Measurements from ENCODE around the gene GYS1.
A peak's percentile ranks its signal among the peaks of the same experiment; 100 is the strongest.

GYS1 gene

GRCh38 chr19:48988286-48988685, 4.8 kb downstream of the GYS1 start:
- no peaks in the 10 kb centered on the region for H3K27me3 Mint-ChIP-seq
- H3K36me3 Mint-ChIP-seq (ENCODE audit: low read depth), result peaks cover 89% of the 10 kb centered on the region
- no peak overlapping the region for H3K27ac Mint-ChIP-seq
- no peak overlapping the region for H3K4me3 Mint-ChIP-seq
- H3K4me1 Mint-ChIP-seq (ENCODE audit: low read depth), result peaks cover 35% of the 10 kb centered on the region
- intact Hi-C loops (cut with micrococcal nuclease), result no loop called here
- no peaks in the 10 kb centered on the region for H3K9me3 Mint-ChIP-seq

DNA sequence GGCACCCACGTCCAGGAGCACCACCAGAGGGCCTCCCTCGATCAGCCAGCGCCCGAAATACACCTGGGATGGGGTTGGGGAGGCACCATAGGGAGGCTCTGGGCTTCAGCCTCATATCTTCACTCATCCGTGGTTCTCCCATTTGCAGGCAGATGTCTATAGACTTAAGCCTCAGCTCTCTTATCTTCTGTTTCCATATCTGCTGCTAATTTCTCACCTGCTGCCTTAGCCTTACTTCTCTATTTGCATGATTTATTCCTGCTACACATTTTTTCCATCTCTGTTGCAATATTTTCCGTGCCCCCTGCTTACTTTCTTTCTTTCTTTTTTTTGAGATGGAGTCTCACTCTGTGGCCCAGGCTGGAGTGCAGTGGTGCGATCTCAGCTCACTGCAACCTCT, 5.8 kb downstream of the GYS1 start:
- no peak overlapping the region for H3K27ac Mint-ChIP-seq
- H3K4me1 Mint-ChIP-seq (ENCODE audit: low read depth), result peaks cover 28% of the 10 kb centered on the region

DNA sequence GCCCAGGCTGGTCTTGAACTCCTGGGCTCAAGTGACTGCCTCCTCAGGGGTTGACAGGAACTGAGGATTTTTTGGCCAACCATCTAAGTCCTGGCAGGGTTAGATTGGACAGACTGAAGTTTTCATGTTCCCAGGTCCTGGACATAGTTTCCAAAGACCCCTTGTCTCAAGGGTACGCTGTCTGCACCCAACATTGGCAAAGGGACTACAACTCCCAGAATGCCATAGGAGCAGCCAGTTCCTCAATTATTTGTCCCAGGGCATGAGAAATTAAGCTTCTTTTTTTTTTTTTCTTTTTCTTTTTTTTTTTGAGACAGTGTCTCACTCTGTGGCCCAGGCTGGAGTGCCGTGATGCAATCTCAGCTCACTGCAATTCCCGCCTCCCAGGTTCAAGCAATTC, 6.9 kb downstream of the GYS1 start:
- Mint-ChIP-seq H3K4me1 (ENCODE audit: low read depth) (peaks cover 17% of the 10 kb centered on the region), H3K9me3 (no peaks in the 10 kb centered on the region), H3K4me3 (no peak overlapping the region), H3K27me3 (no peaks in the 10 kb centered on the region), H3K36me3 (ENCODE audit: low read depth) (peaks cover 91% of the 10 kb centered on the region), H3K27ac (no peak overlapping the region)
- intact Hi-C loops (cut with micrococcal nuclease), result no loop called here

More for the DNA sequence above, 5.8 kb downstream of the GYS1 start:
- Mint-ChIP-seq H3K36me3 (ENCODE audit: low read depth) (peaks cover 89% of the 10 kb centered on the region), H3K9me3 (no peaks in the 10 kb centered on the region), H3K27me3 (no peaks in the 10 kb centered on the region), H3K4me3 (no peak overlapping the region)
- intact Hi-C loops (cut with micrococcal nuclease), result no loop called here

GRCh38 chr19:48985711-48986110, 7.4 kb downstream of the GYS1 start:
- Mint-ChIP-seq H3K36me3 (ENCODE audit: low read depth) (peaks cover 91% of the 10 kb centered on the region), H3K4me1 (ENCODE audit: low read depth) (peaks cover 12% of the 10 kb centered on the region), H3K9me3 (no peaks in the 10 kb centered on the region), H3K27me3 (no peaks in the 10 kb centered on the region), H3K4me3 (no peak overlapping the region), H3K27ac (no peak overlapping the region)
- intact Hi-C loops (cut with micrococcal nuclease), result no loop called here

DNA sequence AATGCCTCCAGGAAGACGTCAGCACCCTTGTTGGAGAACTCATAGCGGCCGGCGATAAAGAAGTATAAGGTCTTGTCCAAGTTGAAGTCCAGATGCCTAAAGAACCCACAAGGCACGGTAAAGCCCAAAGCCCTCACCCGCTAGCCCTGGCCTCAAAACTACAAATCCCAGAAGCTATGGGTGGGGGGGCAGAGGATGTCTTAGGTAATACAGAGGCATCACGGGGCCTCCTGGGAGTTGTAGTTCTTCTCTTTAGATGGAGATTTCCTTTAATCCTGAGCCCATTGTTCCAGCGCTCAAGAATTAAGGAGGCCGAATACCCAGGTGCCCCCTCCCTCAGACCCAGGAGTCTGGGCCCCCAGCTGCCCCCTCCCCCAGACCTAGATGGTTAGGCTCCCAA, 10.8 kb downstream of the GYS1 start:
- peaks cover 1% of the 10 kb centered on the region for H3K4me1 Mint-ChIP-seq (ENCODE audit: low read depth)
- no peaks in the 10 kb centered on the region for H3K9me3 Mint-ChIP-seq
- peaks cover 89% of the 10 kb centered on the region for H3K36me3 Mint-ChIP-seq (ENCODE audit: low read depth)
- H3K4me3 Mint-ChIP-seq, result no peak overlapping the region
- intact Hi-C loops (cut with micrococcal nuclease), result no loop called here
- H3K27me3 Mint-ChIP-seq, result no peaks in the 10 kb centered on the region
- no peak overlapping the region for H3K27ac Mint-ChIP-seq

DNA sequence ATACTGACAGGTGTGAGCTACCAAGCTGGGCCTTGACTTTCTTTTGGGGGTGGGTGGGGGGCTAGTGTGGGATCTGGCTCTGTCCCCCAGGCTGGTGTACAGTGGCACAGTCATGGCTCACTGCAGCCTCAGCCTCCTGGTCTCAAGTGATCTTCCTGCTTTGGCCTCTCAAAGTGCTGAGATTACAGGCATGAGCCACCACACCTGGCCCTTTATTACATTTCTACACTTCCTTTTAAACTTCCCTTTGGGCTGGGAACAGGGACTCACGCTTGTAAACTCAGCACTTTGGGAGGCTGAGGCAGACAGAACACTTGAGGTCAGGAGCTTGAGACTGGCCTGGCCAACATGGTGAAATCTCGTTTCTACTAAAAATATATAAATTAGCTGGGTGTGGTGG, 16.0 kb downstream of the GYS1 start:
- Mint-ChIP-seq H3K27ac (no peak overlapping the region), H3K36me3 (ENCODE audit: low read depth) (peaks cover 88% of the 10 kb centered on the region), H3K4me3 (no peak overlapping the region), H3K27me3 (no peaks in the 10 kb centered on the region), H3K9me3 (peaks cover 8% of the 10 kb centered on the region), H3K4me1 (ENCODE audit: low read depth) (peaks cover 5% of the 10 kb centered on the region)
- intact Hi-C loops (cut with micrococcal nuclease), result no loop called here

- no peak overlapping the region for H3K27ac Mint-ChIP-seq
- intact Hi-C loops (cut with micrococcal nuclease), result no loop called here
- H3K36me3 Mint-ChIP-seq (ENCODE audit: low read depth), result peaks cover 85% of the 10 kb centered on the region
- H3K4me1 Mint-ChIP-seq (ENCODE audit: low read depth), result peaks cover 5% of the 10 kb centered on the region
- no peaks in the 10 kb centered on the region for H3K27me3 Mint-ChIP-seq
- H3K4me3 Mint-ChIP-seq, result no peak overlapping the region
- H3K9me3 Mint-ChIP-seq, result peaks cover 8% of the 10 kb centered on the region
Measured at GRCh38 chr19:48975947-48976847, 16.9 kb downstream of the GYS1 start.

DNA sequence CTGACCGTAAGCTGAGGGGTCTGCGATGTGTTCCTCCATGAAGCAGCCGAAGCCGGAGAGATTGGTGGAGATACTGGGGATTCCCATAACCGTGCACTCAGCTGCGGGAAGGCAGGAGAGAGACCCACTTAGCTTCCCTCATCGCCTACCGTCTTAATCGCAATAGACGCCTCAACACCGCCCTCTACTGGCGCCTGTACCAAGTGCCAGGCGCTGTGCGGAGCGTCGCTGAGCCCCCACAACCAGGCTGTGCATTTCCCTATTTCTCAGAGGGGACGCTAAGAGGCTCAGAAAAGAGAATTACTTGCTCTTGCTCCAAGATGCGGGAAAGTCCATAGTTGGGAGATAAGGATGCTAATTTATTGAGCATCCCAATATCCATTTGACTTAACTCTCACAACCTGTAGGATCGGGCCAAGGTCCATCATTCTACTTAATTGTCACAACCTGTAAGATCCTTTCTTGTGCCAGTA, 22.1 kb downstream of the GYS1 start:
- H3K27ac Mint-ChIP-seq, result peak overlapping the region; percentile 60
- peaks cover 86% of the 10 kb centered on the region for H3K36me3 Mint-ChIP-seq (ENCODE audit: low read depth)

DNA sequence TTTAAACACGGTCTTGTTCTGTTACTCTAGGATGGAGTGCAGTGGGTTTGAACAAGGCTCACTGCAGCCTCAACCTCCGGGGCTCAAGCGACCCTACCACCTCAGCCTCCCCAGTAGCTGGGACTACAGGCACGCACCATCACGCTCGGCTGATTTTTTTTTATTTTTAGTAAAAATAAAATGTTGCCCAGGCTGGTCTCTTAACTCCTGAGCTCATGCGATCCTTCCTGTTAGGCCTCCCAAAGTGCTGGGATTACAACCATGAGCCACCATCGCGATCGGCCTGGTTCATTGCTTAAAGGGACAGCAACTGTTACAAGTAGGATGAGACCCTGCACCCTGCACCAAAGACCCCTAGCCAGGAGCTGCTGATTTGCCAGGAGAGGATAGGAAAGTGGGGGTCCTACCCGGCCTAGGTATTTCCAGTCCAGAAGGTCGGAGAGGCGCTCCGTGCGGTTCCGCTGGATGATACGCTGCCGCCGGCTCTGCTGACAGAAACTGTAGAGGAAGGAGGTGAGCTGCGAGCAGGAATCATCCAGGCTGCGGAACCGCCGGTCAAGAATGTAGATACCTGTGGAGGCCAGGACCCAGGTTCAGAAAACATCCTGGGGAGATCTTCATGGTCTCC, 22.9 kb downstream of the GYS1 start:
- Mint-ChIP-seq H3K27me3 (no peaks in the 10 kb centered on the region), H3K4me1 (ENCODE audit: low read depth) (peaks cover 40% of the 10 kb centered on the region), H3K9me3 (no peaks in the 10 kb centered on the region), H3K27ac (no peak overlapping the region), H3K36me3 (ENCODE audit: low read depth) (peaks cover 88% of the 10 kb centered on the region), H3K4me3 (peak overlapping the region; percentile 20)
- intact Hi-C loops (cut with micrococcal nuclease), result loop anchor here (2.0 kb wide), 1 partner anchor 175 kb away; no protein-coding TSS in a partner anchor

More for the DNA sequence above, 22.1 kb downstream of the GYS1 start:
- peak overlapping the region; percentile 20 for H3K4me3 Mint-ChIP-seq
- no peaks in the 10 kb centered on the region for H3K27me3 Mint-ChIP-seq
- H3K9me3 Mint-ChIP-seq, result no peaks in the 10 kb centered on the region
- peaks cover 40% of the 10 kb centered on the region for H3K4me1 Mint-ChIP-seq (ENCODE audit: low read depth)
- intact Hi-C loops (cut with micrococcal nuclease), result loop anchor here (1.0 to 2.0 kb wide), 2 partner anchors 176 to 183 kb away; no protein-coding TSS in a partner anchor

DNA sequence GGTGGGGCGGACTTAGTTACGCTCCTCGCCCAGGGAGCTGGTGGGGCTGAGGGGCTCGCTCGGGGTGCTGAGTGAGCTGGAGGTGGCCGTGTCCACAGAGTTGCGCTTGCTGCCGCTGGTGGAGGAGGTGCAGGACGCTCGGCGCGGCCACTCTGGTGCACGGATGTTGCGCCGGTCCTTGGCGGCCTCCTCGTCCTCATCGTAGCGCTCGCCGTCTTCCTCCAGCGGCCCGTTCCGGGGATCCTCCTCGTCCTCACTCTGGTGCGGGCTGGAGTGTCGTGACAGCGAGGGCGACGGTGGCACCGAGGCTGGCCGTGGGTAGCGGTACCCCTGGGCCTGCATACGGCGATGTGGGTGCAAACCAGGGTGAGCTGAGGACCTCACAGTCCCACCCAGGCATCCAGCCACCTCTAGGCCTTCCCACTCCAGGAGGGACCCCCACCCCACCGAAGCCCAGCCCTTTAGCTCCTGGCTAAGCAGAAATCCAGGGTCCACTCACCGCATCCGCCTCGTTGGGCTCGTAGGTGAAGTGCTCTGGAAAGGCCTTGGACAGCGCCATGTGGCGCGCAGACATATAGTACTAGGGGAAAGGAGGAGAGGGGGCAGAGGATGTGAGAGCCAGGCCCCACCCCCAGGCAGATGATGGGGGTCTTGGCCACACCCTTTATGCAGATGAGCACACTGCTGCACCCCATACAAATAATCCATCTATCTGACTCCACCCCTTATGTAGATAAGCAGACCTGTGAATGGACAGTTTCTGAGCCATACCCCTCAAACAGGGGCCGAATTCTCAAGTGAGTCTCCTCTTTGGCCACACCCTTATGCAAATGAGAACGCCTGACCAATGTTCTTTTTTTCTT, 23.6 kb downstream of the GYS1 start:
- peaks cover 90% of the 10 kb centered on the region for H3K36me3 Mint-ChIP-seq (ENCODE audit: low read depth)
- no peak overlapping the region for H3K4me3 Mint-ChIP-seq
- no peaks in the 10 kb centered on the region for H3K27me3 Mint-ChIP-seq
- intact Hi-C loops (cut with micrococcal nuclease), result loop anchor here (2.0 to 5.0 kb wide), 2 partner anchors 175 to 322 kb away; partner anchors contain the start of gene CA11
- peaks cover 43% of the 10 kb centered on the region for H3K4me1 Mint-ChIP-seq (ENCODE audit: low read depth)
- no peaks in the 10 kb centered on the region for H3K9me3 Mint-ChIP-seq
- peak overlapping the region; percentile 98 for H3K27ac Mint-ChIP-seq

GRCh38 chr19:48968813-48969218, 24.3 kb downstream of the GYS1 start:
- Mint-ChIP-seq H3K4me1 (ENCODE audit: low read depth) (peaks cover 50% of the 10 kb centered on the region), H3K27ac (peak overlapping the region; percentile 98), H3K27me3 (no peaks in the 10 kb centered on the region), H3K36me3 (ENCODE audit: low read depth) (peaks cover 90% of the 10 kb centered on the region), H3K4me3 (no peak overlapping the region), H3K9me3 (no peaks in the 10 kb centered on the region)
- intact Hi-C loops (cut with micrococcal nuclease), result loop anchor here (5.0 kb wide), 1 partner anchor 322 kb away; the partner anchor contains the start of gene CA11

DNA sequence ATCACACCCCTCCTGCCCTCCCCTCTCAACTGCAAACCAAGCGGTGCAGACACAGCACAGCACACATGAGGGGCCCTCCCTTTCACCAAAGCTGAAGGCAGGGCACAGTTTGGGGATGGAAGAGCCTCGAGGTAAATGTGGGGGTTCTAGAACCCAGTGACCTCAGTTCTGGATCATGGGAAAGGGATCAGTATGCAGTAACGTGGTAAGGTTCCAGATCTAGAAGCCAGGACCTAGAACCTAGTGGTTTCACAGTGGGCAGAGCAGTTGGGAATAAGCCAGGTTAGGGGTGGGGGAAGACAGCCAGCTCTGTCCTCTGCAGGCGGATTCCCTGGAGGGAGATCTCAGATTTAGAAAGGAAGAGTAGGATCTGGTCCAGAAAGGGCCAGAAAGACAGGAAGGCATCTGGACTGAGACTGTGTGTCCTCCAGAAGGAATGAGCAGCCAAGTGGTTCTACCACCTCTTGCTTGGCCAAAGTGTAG, 24.9 kb downstream of the GYS1 start:
- Mint-ChIP-seq H3K27me3 (no peaks in the 10 kb centered on the region), H3K36me3 (ENCODE audit: low read depth) (peaks cover 90% of the 10 kb centered on the region), H3K4me3 (peak overlapping the region; percentile 100), H3K4me1 (ENCODE audit: low read depth) (peaks cover 56% of the 10 kb centered on the region), H3K27ac (peak overlapping the region; percentile 98), H3K9me3 (no peaks in the 10 kb centered on the region)
- intact Hi-C loops (cut with micrococcal nuclease), result loop anchor here (5.0 kb wide), 1 partner anchor 321 kb away; the partner anchor contains the start of gene CA11
